Adrenal gland (tissue), 5 donors: ENCODE data around the gene AQP12B.
"Not testable (repeated sequence)": the region's sequence is repeated elsewhere in the genome, so short reads cannot be mapped to it uniquely, and the experiment has no call there.

Experiments
- CTCF ChIP-seq, 6 experiments: fragments of 450-650 bp in 4 of 6; fragments of 200-600 bp in 2 of 6; sonication (generic) in 1 of 6; IDR thresholded peaks; 1 replicate in 5 of 6; 2 replicates in 1 of 6; pipeline versions ENCODE4 v1.5.1 to v1.8.0; 2016 to 2021; ENCODE audit warnings: antibody characterized with exemption in 6 of 6, mild to moderate bottlenecking in 2 of 6, moderate library complexity in 1 of 6
- POLR2A ChIP-seq, 2 donors: fragments of 450-650 bp; IDR thresholded peaks; one replicate each; pipeline ENCODE4 v1.6.1; 2017; ENCODE audit warnings: antibody characterized with exemption in 2 of 2, mild to moderate bottlenecking in 2 of 2, moderate library complexity in 1 of 2
- donor health status: DM: no; HTN: no; CAD: no.

GRCh38 chr2:240678043-240678442 lies 4.6 kb downstream of the AQP12B start:
- not testable (repeated sequence) for TF ChIP-seq POLR2A, CTCF (IDR thresholded peaks at IDR 0.05)
